Stomach (tissue), 9 donors: ENCODE measurements around the gene HSPB6. TPM values are rescaled to one million over a fixed set of nuclear protein-coding genes. Genes with fewer than 3 reads are reported as not detected.

Source experiments
- DNase-seq, 2 donors: peaks; one replicate each; pipeline versions ENCODE4 v3.0.0 to v3.0.0-alpha.2; 2013 to 2019
- H3K27ac ChIP-seq, 5 donors: fragments of 200-600 bp in 4 of 5; sonication (generic) in 4 of 5; one replicate each; pipeline ENCODE4 v1.5.1; 2013 to 2019; ENCODE audit warnings: mild to moderate bottlenecking in 1 of 5, moderate library complexity in 1 of 5
- H3K27me3 ChIP-seq, 3 donors: fragments of 200-600 bp; sonication (generic); one replicate each; pipeline ENCODE4 v1.5.1; 2017 to 2019; ENCODE audit warnings: mixed run types in 1 of 3
- H3K36me3 ChIP-seq, 4 donors: fragments of 200-600 bp; sonication (generic); 1 replicate in 3 of 4; 2 replicates in 1 of 4; pipeline ENCODE4 v1.5.1; 2016 to 2019
- H3K4me1 ChIP-seq, 4 donors: fragments of 200-600 bp; sonication (generic); one replicate each; pipeline ENCODE4 v1.5.1; 2016 to 2019
- H3K4me3 ChIP-seq, 4 donors: fragments of 200-600 bp; sonication (generic) in 3 of 4; one replicate each; pipeline ENCODE4 v1.5.1; 2016 to 2019; ENCODE audit warnings: mild to moderate bottlenecking in 1 of 4
- H3K9me3 ChIP-seq, 4 donors: fragments of 200-600 bp; sonication (generic); one replicate each; pipeline ENCODE4 v1.5.1; 2016 to 2019
- CTCF ChIP-seq, 7 experiments: fragments of 450-650 bp in 4 of 7; fragments of 200-600 bp in 3 of 7; sonication (generic) in 3 of 7; IDR thresholded peaks; one replicate each; pipeline ENCODE4 v1.5.1; 2016 to 2019; ENCODE audit warnings: antibody characterized with exemption in 7 of 7, control low read depth in 2 of 7, mild to moderate bottlenecking in 1 of 7
- EP300 ChIP-seq: sonication (generic); formaldehyde crosslinking; IDR thresholded peaks from one replicate; pipeline ENCODE4 v1.6.1; 2017; ENCODE audit warnings: antibody characterized with exemption
- POLR2A ChIP-seq, 4 donors: fragments of 450-650 bp; IDR thresholded peaks; one replicate each; pipeline ENCODE4 v1.6.1; 2016; ENCODE audit warnings: antibody characterized with exemption in 4 of 4, control low read depth in 2 of 4, mild to moderate bottlenecking in 1 of 4, moderate library complexity in 1 of 4
- POLR2AphosphoS5 ChIP-seq, 3 donors: sonication (generic); formaldehyde crosslinking; IDR thresholded peaks; one replicate each; pipeline ENCODE4 v1.6.1; 2016; ENCODE audit warnings: antibody characterized with exemption in 3 of 3
- WGBS, 5 donors: extraction: QIAGEN DNeasy Blood & Tissue Kit in 3 of 5; methylation state at CpG; one replicate each; pipeline versions ENCODE4 v1.1.5 to v1.1.7; 2013 to 2018; 5-methylcytosine and 5-hydroxymethylcytosine counted together
- intact Hi-C: fragments of 100-400 bp; cut with DNase I; formaldehyde crosslinking; loops from one replicate; pipeline ENCODE4 v1.15.1; 2023; ENCODE audit warnings: low total_unique reads
- polyA plus RNA-seq, 3 donors: library from polyadenylated mRNA; stranded (reverse); fragments of 200-250 nt; gene quantifications; one replicate each; pipeline ENCODE4 v1.2.3, GENCODE V29; 2013
- total RNA-seq, 5 donors: library from RNA; depleted of rRNA; stranded (reverse); fragments of >200 nt; gene quantifications; one replicate each; pipeline versions ENCODE4 v1.1.0 to v1.2.3, GENCODE V29; 2014 to 2016
- donor health status: healthy with polysubstance abuse.
- donor health status: Bipolar disorder and iron deficiency.
- donor health status: healthy.

Gene HSPB6
- total and polyA plus RNA-seq, 8 donors, result 25.0 to 492 (median 81.0) TPM

GRCh38 chr19:35780717-35781116 lies 23.9 kb upstream of the HSPB6 start:
- no peak for DNase-seq
- H3K4me3 ChIP-seq, result no peak overlapping the region
- no peaks in the 10 kb centered on the region for H3K27me3 ChIP-seq
- H3K4me1 ChIP-seq, result peaks cover 7 to 16% (median 11%) of the 10 kb centered on the region in 4 donors
- no peak overlapping the region for H3K27ac ChIP-seq
- 90 to 98% (median 94%) methylated on average over 18 to 20 of the region's 20 CpGs for WGBS, 5 donors
- no peak for TF ChIP-seq EP300
- TF ChIP-seq CTCF (IDR thresholded peaks at IDR 0.05), result no peak
- no peaks in the 10 kb centered on the region for H3K9me3 ChIP-seq
- H3K36me3 ChIP-seq, result peaks cover 5 to 72% (median 62%) of the 10 kb centered on the region in 4 donors
- intact Hi-C loops, result no loop called here

- WGBS, 5 donors, result 88 to 95% (median 93%) methylated on average over 13 to 16 of the region's 16 CpGs
- Histone ChIP-seq H3K4me1 (peaks cover 7 to 17% (median 15%) of the 10 kb centered on the region in 4 donors), H3K27me3 (no peaks in the 10 kb centered on the region), H3K9me3 (no peaks in the 10 kb centered on the region), H3K36me3 (peaks cover 5 to 67% (median 55%) of the 10 kb centered on the region in 4 donors), H3K27ac (no peak overlapping the region), H3K4me3 (no peak overlapping the region)
- TF ChIP-seq EP300 (no peak), CTCF (IDR thresholded peaks at IDR 0.05) (no peak), POLR2AphosphoS5 (IDR thresholded peaks at IDR 0.05) (no peak), POLR2A (IDR thresholded peaks at IDR 0.05) (no peak)
- intact Hi-C loops, result no loop called here
- no peak for DNase-seq
These were observed 23.2 kb upstream of the HSPB6 start for GRCh38 chr19:35780058-35780457.

GRCh38 chr19:35779033-35779432 lies 22.2 kb upstream of the HSPB6 start:
- WGBS, 5 donors, result 90 to 94% (median 93%) methylated on average over 8 of the region's 8 CpGs

DNA sequence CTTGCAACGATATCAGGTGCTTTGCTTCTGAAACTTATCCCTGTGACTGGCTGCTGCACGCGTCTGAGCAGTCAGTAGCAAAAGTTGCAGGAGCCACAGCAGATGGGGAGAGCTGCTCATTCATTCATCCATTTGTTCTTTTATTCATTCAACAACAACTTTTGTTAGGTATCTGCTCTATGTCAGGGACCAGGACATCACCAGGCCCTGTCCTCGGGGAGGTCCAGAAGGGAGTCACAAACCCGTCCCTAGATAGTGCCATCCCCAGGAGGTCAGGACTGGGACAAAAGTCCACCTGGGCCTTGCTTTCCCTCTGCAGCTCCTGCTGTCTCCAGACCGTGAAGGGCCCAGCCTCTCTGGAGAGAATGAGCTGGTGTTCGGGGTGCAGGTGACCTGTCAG lies 21.1 kb upstream of the HSPB6 start:
- no peaks in the 10 kb centered on the region for H3K27me3 ChIP-seq
- WGBS, 5 donors, result 79 to 95% (median 83%) methylated on average over 6 to 7 of the region's 7 CpGs
- H3K4me3 ChIP-seq, result no peak overlapping the region
- H3K4me1 ChIP-seq, result peaks cover 7 to 25% (median 21%) of the 10 kb centered on the region in 4 donors
- no peak for DNase-seq
- H3K27ac ChIP-seq, result no peak overlapping the region
- no peak for TF ChIP-seq POLR2AphosphoS5 (IDR thresholded peaks at IDR 0.05)
- H3K36me3 ChIP-seq, result peaks cover 5 to 49% (median 46%) of the 10 kb centered on the region in 4 donors
- intact Hi-C loops, result no loop called here
- no peaks in the 10 kb centered on the region for H3K9me3 ChIP-seq

More at GRCh38 chr19:35779033-35779432, 22.2 kb upstream of the HSPB6 start:
- Histone ChIP-seq H3K4me1 (peaks cover 7 to 25% (median 21%) of the 10 kb centered on the region in 4 donors), H3K27me3 (no peaks in the 10 kb centered on the region), H3K4me3 (no peak overlapping the region), H3K27ac (no peak overlapping the region), H3K9me3 (no peaks in the 10 kb centered on the region), H3K36me3 (peaks cover 5 to 57% (median 48%) of the 10 kb centered on the region in 4 donors)
- TF ChIP-seq POLR2A (IDR thresholded peaks at IDR 0.05), result no peak
- TF ChIP-seq EP300, result no peak
- TF ChIP-seq CTCF (IDR thresholded peaks at IDR 0.05), result no peak
- no peak for TF ChIP-seq POLR2AphosphoS5 (IDR thresholded peaks at IDR 0.05)
- intact Hi-C loops, result no loop called here
- no peak for DNase-seq

- 67 to 83% (median 78%) methylated on average over 18 to 19 of the region's 19 CpGs for WGBS, 5 donors
- Histone ChIP-seq H3K9me3 (no peaks in the 10 kb centered on the region), H3K4me3 (no peak overlapping the region), H3K36me3 (peaks cover 0 to 42% (median 39%) of the 10 kb centered on the region in 4 donors), H3K27ac (no peak overlapping the region), H3K4me1 (peaks cover 7 to 25% (median 21%) of the 10 kb centered on the region in 4 donors), H3K27me3 (no peaks in the 10 kb centered on the region)
- DNase-seq, result no peak
- intact Hi-C loops, result no loop called here
- TF ChIP-seq POLR2AphosphoS5 (IDR thresholded peaks at IDR 0.05) (no peak), CTCF (IDR thresholded peaks at IDR 0.05) (no peak), EP300 (no peak), POLR2A (IDR thresholded peaks at IDR 0.05) (no peak)
These were observed 20.4 kb upstream of the HSPB6 start for GRCh38 chr19:35777086-35777841.
